NB4 (cell line): ENCODE results near the gene KCNS3.

Experiments used
- CTCF ChIP-seq: IDR thresholded peaks from one replicate; pipeline ENCODE4 v1.5.1; 2012; ENCODE audit warnings: low read depth, low read length
- MYC ChIP-seq: IDR thresholded peaks from 2 replicates; pipeline ENCODE4 v1.6.1; 2011; ENCODE audit warnings: low read depth, low read length

GRCh38 chr2:17975401-17975800 lies 96.9 kb downstream of the KCNS3 start:
- TF ChIP-seq MYC: no peak
- TF ChIP-seq CTCF: no peak
